Vagina (tissue), 2 donors: ENCODE data around the gene PARD3. TPM values are rescaled to one million over a fixed set of nuclear protein-coding genes. Genes with fewer than 3 reads are reported as not detected.
"Not testable (repeated sequence)": the region's sequence is repeated elsewhere in the genome, so short reads cannot be mapped to it uniquely, and the experiment has no call there.

Experiments used
- DNase-seq, 2 donors: peaks; one replicate each; pipeline ENCODE4 v3.0.0-alpha.2; 2017; ENCODE audit errors: extremely low spot score in 2 of 2
- H3K27ac ChIP-seq: fragments of 200-600 bp; sonication (generic); one replicate; pipeline ENCODE4 v1.5.1; 2019
- H3K27me3 ChIP-seq: fragments of 200-600 bp; sonication (generic); one replicate; pipeline ENCODE4 v1.5.1; 2019
- H3K36me3 ChIP-seq, 2 donors: fragments of 200-600 bp; sonication (generic); one replicate each; pipeline ENCODE4 v1.5.1; 2017 to 2019
- H3K4me1 ChIP-seq: fragments of 200-600 bp; sonication (generic); one replicate; pipeline ENCODE4 v1.5.1; 2019
- H3K4me3 ChIP-seq, 2 donors: fragments of 200-600 bp; sonication (generic); 1 replicate in 1 of 2; 2 replicates in 1 of 2; pipeline ENCODE4 v1.5.1; 2016 to 2019
- H3K9me3 ChIP-seq: fragments of 200-600 bp; sonication (generic); one replicate; pipeline ENCODE4 v1.5.1; 2019
- POLR2A ChIP-seq, 2 donors: fragments of 450-650 bp; IDR thresholded peaks; one replicate each; pipeline ENCODE4 v1.6.1; 2017; ENCODE audit warnings: antibody characterized with exemption in 2 of 2, mild to moderate bottlenecking in 2 of 2, moderate library complexity in 2 of 2
- POLR2AphosphoS5 ChIP-seq, 2 donors: sonication (generic); formaldehyde crosslinking; IDR thresholded peaks; one replicate each; pipeline ENCODE4 v1.9.0; 2017; ENCODE audit warnings: antibody characterized with exemption in 2 of 2, mild to moderate bottlenecking in 2 of 2, low read depth in 1 of 2; ENCODE audit not compliant: insufficient read depth in 1 of 2
- intact Hi-C: fragments of 100-400 bp; cut with DNase I; formaldehyde crosslinking; loops from one replicate; pipeline ENCODE4 v1.15.1; 2023
- total RNA-seq: library from RNA; depleted of rRNA; stranded (reverse); fragments of >200 nt; gene quantifications from one replicate; pipeline ENCODE4 v1.2.3, GENCODE V29; 2016
- TF ChIP-seq, protein P1 (sequence below), 3 experiments: fragments of 450-650 bp in 2 of 3; fragments of 200-600 bp in 1 of 3; sonication (generic) in 1 of 3; IDR thresholded peaks; one replicate each; pipeline ENCODE4 v1.5.1; 2017 to 2019; ENCODE audit warnings: antibody characterized with exemption in 3 of 3, mild to moderate bottlenecking in 2 of 3, moderate library complexity in 2 of 3

Gene PARD3
- total RNA-seq, 1 donor from 2014 or later, result 95.5 TPM

DNA sequence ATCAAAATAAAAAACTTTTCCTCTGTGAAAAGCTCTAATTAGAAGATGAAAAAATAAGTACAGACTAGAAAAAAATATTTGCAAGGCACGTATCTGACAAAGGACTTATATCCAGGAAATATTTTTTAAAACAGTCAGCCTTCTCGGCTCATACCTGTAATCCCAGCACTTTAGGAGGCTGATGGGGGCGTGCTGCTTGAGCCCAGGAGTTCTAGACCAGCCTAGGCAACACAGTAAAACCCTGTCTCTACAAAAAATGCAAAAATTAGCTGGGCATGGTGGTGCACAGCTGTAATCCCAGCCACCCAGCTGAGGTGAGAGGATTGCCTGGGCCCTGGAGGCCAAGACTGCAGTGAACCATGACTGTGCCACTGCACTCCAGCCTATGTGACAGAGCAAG is 542.8 kb downstream of the PARD3 start:
- no peak for TF ChIP-seq POLR2A (IDR thresholded peaks at IDR 0.05)
- no peak for TF ChIP-seq POLR2AphosphoS5 (IDR thresholded peaks at IDR 0.05; ENCODE audit: insufficient read depth in 1 of 2, low read depth in 1 of 2)
- TF ChIP-seq, protein P1, sequence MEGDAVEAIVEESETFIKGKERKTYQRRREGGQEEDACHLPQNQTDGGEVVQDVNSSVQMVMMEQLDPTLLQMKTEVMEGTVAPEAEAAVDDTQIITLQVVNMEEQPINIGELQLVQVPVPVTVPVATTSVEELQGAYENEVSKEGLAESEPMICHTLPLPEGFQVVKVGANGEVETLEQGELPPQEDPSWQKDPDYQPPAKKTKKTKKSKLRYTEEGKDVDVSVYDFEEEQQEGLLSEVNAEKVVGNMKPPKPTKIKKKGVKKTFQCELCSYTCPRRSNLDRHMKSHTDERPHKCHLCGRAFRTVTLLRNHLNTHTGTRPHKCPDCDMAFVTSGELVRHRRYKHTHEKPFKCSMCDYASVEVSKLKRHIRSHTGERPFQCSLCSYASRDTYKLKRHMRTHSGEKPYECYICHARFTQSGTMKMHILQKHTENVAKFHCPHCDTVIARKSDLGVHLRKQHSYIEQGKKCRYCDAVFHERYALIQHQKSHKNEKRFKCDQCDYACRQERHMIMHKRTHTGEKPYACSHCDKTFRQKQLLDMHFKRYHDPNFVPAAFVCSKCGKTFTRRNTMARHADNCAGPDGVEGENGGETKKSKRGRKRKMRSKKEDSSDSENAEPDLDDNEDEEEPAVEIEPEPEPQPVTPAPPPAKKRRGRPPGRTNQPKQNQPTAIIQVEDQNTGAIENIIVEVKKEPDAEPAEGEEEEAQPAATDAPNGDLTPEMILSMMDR (IDR thresholded peaks at IDR 0.05), result no peak
- H3K36me3 ChIP-seq, result peaks cover 0 to 10% of the 10 kb centered on the region in 2 donors
- no peak overlapping the region for H3K4me3 ChIP-seq
- no peaks in the 10 kb centered on the region for H3K9me3 ChIP-seq
- no peak overlapping the region for H3K27ac ChIP-seq
- H3K27me3 ChIP-seq, result no peaks in the 10 kb centered on the region
- no peaks in the 10 kb centered on the region for H3K4me1 ChIP-seq
- intact Hi-C loops, result no loop called here
- no peak for DNase-seq

DNA sequence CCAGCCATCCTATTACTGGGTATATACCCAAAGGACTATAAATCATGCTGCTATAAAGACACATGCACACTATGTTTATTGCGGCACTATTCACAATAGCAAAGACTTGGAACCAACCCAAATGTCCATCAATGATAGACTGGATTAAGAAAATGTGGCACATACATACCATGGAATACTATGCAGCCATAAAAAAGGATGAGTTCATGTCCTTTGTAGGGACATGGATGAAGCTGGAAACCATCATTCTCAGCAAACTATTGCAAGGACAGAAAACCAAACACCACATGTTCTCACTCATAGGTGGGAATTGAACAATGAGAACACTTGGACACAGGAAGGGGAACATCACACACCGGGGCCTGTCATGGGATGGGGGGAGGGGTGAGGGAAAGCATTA is 546.7 kb downstream of the PARD3 start:
- not testable (repeated sequence) for H3K4me3 ChIP-seq, H3K4me1 ChIP-seq

DNA sequence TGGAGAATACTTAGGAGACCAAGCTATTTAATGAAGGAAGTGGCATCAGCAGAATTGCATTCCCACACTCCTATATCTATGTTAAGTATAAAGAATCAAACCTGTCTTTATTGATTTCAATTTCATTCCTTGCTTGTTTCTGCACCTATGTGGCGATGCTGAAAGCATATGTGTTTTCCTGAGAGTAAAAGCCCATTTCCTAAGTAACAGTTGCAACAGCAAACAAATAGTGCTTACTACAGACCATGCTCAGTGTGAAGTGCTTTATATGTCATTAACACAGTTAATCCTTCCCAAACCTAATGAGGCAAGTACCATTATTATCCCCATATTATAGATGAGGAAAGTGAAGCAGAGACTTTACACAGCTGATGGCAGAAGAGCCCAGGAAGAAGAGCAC is 552.1 kb downstream of the PARD3 start:
- TF ChIP-seq POLR2AphosphoS5 (IDR thresholded peaks at IDR 0.05; ENCODE audit: insufficient read depth in 1 of 2, low read depth in 1 of 2) (no peak), POLR2A (IDR thresholded peaks at IDR 0.05) (no peak)
- no peaks in the 10 kb centered on the region for H3K9me3 ChIP-seq
- no peak overlapping the region for H3K27ac ChIP-seq
- DNase-seq, result no peak
- no peaks in the 10 kb centered on the region for H3K27me3 ChIP-seq
- no peaks in the 10 kb centered on the region for H3K4me1 ChIP-seq
- no peak overlapping the region for H3K4me3 ChIP-seq
- intact Hi-C loops, result no loop called here
- no peaks in the 10 kb centered on the region for H3K36me3 ChIP-seq

More for the DNA sequence above, 546.7 kb downstream of the PARD3 start:
- H3K27me3 ChIP-seq, DNase-seq, H3K36me3 ChIP-seq, H3K27ac ChIP-seq, intact Hi-C loops, H3K9me3 ChIP-seq: not testable (repeated sequence)

DNA sequence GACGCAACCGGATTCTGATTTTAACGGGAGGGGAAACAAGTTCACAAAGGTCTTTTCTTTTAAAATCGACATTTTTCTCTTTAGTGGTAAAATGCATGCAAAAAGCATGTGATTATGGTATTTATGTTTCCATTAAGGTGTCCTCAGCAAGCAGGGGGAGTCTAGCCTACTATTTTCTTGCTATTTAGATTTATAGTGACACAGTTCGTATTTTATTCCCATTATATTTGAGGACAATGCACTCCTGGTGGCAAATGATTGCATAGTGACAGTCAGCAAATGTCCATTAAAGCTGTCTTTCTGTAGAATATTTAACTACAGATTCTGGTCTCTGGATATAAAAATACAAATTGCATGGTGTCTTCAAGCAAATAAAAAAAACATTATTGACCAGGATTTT is 554.2 kb downstream of the PARD3 start:
- no peak for TF ChIP-seq POLR2A (IDR thresholded peaks at IDR 0.05)
- TF ChIP-seq POLR2AphosphoS5 (IDR thresholded peaks at IDR 0.05; ENCODE audit: insufficient read depth in 1 of 2, low read depth in 1 of 2), result no peak
- intact Hi-C loops, result no loop called here

DNA sequence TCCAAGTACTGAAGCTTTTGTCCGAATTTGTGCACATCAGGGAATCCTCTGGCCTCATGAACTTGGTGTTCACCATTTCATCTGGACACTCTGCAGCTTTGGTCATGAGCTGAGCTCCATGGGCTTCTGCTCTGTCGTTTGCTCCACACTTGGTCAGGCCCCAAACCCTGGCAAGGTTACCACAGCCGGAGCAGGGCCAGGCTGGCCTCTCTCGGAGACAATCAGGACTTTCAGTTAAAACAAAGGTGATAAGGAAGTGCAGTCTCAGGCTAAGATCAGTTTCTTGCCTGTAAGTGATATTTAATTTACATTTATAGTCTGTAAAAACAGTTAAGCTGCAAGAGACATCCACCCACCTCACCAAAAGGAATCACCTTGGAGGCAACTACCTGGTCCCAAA is 558.9 kb downstream of the PARD3 start:
- Histone ChIP-seq H3K4me1 (peaks cover 4% of the 10 kb centered on the region), H3K9me3 (no peaks in the 10 kb centered on the region), H3K4me3 (no peak overlapping the region), H3K27me3 (no peaks in the 10 kb centered on the region), H3K27ac (no peak overlapping the region), H3K36me3 (no peaks in the 10 kb centered on the region)
- TF ChIP-seq, protein P1 (IDR thresholded peaks at IDR 0.05), result no peak
- TF ChIP-seq POLR2A (IDR thresholded peaks at IDR 0.05), result no peak
- TF ChIP-seq POLR2AphosphoS5 (IDR thresholded peaks at IDR 0.05; ENCODE audit: insufficient read depth in 1 of 2, low read depth in 1 of 2), result no peak
- DNase-seq, result no peak
- intact Hi-C loops, result no loop called here

More for the DNA sequence above, 554.2 kb downstream of the PARD3 start:
- Histone ChIP-seq H3K4me3 (no peak overlapping the region), H3K36me3 (no peaks in the 10 kb centered on the region), H3K9me3 (no peaks in the 10 kb centered on the region), H3K4me1 (no peaks in the 10 kb centered on the region), H3K27me3 (no peaks in the 10 kb centered on the region), H3K27ac (no peak overlapping the region)
- no peak for DNase-seq

DNA sequence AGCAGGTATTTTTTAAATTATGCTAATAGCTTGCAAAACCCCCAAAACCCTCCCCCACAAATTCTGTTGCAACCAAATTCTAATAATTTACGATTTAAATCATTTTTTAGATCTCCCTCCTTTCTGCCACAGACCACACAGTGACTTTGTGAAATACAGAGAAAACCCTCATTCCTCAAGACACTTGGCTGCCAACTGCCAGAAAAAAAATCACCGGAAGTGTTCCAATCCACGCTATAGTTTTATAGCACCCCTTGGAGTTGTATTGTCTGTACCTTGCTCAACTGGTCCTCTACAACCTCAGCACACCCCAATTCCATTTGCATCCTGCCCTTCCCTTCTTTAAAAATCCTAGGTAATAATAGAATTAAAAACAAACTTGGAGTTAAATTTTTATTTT is 560.1 kb downstream of the PARD3 start:
- no peaks in the 10 kb centered on the region for H3K9me3 ChIP-seq
- no peak for DNase-seq
- peaks cover 4% of the 10 kb centered on the region for H3K4me1 ChIP-seq
- H3K4me3 ChIP-seq, result no peak overlapping the region
- H3K27me3 ChIP-seq, result no peaks in the 10 kb centered on the region
- H3K27ac ChIP-seq, result no peak overlapping the region
- intact Hi-C loops, result no loop called here
- no peak for TF ChIP-seq POLR2A (IDR thresholded peaks at IDR 0.05)
- TF ChIP-seq, protein P1 (IDR thresholded peaks at IDR 0.05), result no peak
- H3K36me3 ChIP-seq, result no peaks in the 10 kb centered on the region

DNA sequence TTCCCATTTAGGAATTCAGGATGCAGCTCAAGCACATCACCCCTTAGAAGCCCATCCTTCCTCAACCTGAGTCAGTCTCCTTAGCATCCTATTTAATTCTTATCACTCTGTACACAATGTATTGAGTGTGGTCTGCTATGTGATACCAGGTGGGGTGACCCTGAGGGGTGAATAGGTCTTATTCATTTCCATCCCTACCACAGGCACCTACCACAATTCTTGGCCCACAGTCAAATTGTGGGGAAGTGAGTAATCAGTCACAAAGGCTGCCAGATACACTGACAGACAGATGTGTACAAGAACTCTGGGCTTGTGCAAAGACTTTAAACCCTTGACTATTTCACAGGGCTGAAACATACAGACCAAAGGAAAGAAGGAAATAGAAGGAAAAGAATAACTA is 560.5 kb downstream of the PARD3 start:
- Histone ChIP-seq H3K4me1 (peaks cover 4% of the 10 kb centered on the region), H3K27me3 (no peaks in the 10 kb centered on the region), H3K27ac (no peak overlapping the region), H3K36me3 (no peaks in the 10 kb centered on the region), H3K4me3 (no peak overlapping the region), H3K9me3 (no peaks in the 10 kb centered on the region)
- no peak for TF ChIP-seq POLR2A (IDR thresholded peaks at IDR 0.05)
- no peak for TF ChIP-seq POLR2AphosphoS5 (IDR thresholded peaks at IDR 0.05; ENCODE audit: insufficient read depth in 1 of 2, low read depth in 1 of 2)
- no peak for DNase-seq
- intact Hi-C loops, result no loop called here
